ENCODE results near the gene SYPL2.
"Not testable (repeated sequence)": the region's sequence is repeated elsewhere in the genome, so short reads cannot be mapped to it uniquely, and the experiment has no call there.

The SYPL2 gene

GRCh38 chr1:109472779-109473178 is 6.4 kb downstream of the SYPL2 start:
- DNase-seq: no peak

GRCh38 chr1:109473284-109474057 is 7.1 kb downstream of the SYPL2 start:
- DNase-seq: not testable (repeated sequence)

- no peak for DNase-seq
These were observed 8.4 kb downstream of the SYPL2 start for GRCh38 chr1:109474697-109475096.

- DNase-seq: no peak
These were observed 8.9 kb downstream of the SYPL2 start for GRCh38 chr1:109475261-109475660.

- no peak for DNase-seq
These were observed 10.5 kb downstream of the SYPL2 start for GRCh38 chr1:109476825-109477224.

- DNase-seq: no peak
These were observed 11.5 kb downstream of the SYPL2 start for GRCh38 chr1:109477821-109478220.

GRCh38 chr1:109478806-109479205 is 12.5 kb downstream of the SYPL2 start:
- no peak for DNase-seq

- no peak for DNase-seq
These were observed 13.0 kb downstream of the SYPL2 start for GRCh38 chr1:109479311-109479710.

GRCh38 chr1:109479901-109480300 is 13.6 kb downstream of the SYPL2 start:
- DNase-seq: no peak

- no peak for DNase-seq
These were observed 15.3 kb downstream of the SYPL2 start for GRCh38 chr1:109481646-109482045.

- DNase-seq: no peak
These were observed 15.9 kb downstream of the SYPL2 start for GRCh38 chr1:109482242-109482641.

GRCh38 chr1:109482791-109483671 is 16.7 kb downstream of the SYPL2 start:
- DNase-seq: no peak

- peak; percentile 98 for DNase-seq
These were observed 17.5 kb downstream of the SYPL2 start, which contains the start of gene ATXN7L2 for GRCh38 chr1:109483672-109484518. Gene ATXN7L2, plus strand, starts transcription at chr1:109483905. Its CDS starts 49 bp downstream, at chr1:109483954.

GRCh38 chr1:109484519-109484975 is 18.2 kb downstream of the SYPL2 start:
- no peak for DNase-seq

- peak; percentile 11 for DNase-seq
These were observed 18.7 kb downstream of the SYPL2 start for GRCh38 chr1:109485001-109485400.

- DNase-seq: peak; percentile 45
These were observed 20.9 kb downstream of the SYPL2 start for GRCh38 chr1:109487261-109487660.

GRCh38 chr1:109488201-109488600 is 21.9 kb downstream of the SYPL2 start:
- DNase-seq: peak; percentile 8

GRCh38 chr1:109488696-109489095 is 22.4 kb downstream of the SYPL2 start:
- no peak for DNase-seq

GRCh38 chr1:109490029-109490933 is 23.9 kb downstream of the SYPL2 start:
- peak; percentile 65 for DNase-seq

- DNase-seq: no peak
These were observed 24.6 kb downstream of the SYPL2 start for GRCh38 chr1:109490934-109491302.

- no peak for DNase-seq
These were observed 25.0 kb downstream of the SYPL2 start for GRCh38 chr1:109491372-109491771.

- no peak for DNase-seq
These were observed 26.4 kb downstream of the SYPL2 start for GRCh38 chr1:109492779-109493178.
